Ramos (cell line): ENCODE results near the gene TTLL4.

Experiments
- in situ Hi-C: fragments of 300-500 bp; cut with MboI; formaldehyde crosslinking; loops from one replicate; pipeline ENCODE4 v1.14.3; 2022; ENCODE audit warnings: low sequenced_read_pairs; ENCODE audit not compliant: unreplicated experiment

TTLL4 gene

DNA sequence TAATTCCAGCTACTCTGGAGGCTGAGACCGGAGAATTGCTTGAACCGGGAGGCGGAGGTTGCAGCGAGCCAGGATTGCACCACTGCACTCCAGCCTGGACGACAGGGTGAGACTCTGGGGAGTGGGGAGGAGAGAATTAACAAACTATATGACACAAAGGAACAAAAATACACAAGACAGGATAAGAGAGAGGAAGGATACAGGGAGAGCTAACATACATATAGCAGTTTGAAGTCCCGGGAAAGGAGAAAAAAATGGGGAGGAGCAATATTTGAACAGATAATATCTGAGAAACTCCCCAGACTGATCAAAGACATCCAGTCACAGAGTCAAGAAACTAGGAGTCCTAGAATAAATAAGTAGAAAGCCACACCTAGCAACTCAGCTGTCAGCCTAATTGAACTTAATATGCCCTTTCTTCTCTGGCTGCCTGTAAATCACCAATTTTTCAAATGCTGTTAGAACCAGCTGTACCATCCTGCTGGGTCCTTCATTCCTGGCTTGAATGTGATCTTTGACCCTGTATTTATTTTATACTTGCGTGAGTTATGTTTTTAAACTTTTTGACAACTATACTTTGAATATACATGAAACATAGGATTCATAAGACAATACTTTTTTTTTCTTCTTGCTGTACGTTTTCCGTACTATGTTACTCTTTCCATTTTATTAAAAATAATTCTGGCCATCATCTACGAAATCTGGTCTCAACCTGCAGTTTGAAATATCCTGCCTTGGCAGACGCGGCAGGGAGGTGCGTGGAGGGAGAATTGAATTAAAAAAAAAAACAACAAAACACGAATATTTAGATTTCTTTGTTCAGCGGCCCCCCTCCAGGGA, 70.4 kb downstream of the TTLL4 start:
- in situ Hi-C loops: no loop called here

DNA sequence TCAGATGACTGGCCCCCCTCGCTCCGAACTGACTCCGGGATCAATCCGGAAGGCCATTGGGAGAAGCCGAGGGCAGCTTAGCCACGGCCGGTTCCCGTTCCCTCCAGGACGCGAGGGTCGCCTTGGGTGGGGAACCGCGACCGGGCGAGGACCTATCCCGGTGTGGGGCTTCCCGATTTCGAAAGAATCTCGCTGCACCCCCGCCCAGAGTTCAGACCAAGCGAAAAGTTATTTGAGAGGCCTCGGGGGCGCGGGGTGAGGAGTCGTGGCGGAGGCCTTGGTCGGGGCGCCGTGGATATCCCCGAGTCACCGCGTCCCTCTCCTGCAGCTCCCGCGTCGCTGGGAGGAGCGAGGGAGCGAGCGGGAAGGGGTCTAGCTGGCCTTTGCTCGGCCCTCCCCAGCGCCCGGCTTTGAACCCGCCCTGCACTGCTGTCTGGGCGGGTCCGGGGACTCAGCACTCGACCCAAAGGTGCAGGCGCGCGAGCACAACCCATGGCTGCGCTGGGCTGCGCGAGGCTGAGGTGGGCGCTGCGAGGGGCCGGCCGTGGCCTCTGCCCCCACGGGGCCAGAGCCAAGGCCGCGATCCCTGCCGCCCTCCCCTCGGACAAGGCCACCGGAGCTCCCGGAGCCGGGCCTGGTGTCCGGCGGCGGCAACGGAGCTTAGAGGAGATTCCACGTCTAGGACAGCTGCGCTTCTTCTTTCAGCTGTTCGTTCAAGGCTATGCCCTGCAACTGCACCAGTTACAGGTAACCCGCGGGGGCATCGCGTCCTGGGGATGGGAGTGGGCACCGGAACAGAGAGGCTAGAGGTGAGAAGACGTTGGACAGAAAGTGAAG, 71.3 kb downstream of the TTLL4 start, which contains the start of gene CYP27A1:
CYP27A1 (plus strand) TSS at position 457 of the 837 bp plus-strand sequence; CDS start at position 493, 36 bp downstream.
- in situ Hi-C loops: no loop called here

DNA sequence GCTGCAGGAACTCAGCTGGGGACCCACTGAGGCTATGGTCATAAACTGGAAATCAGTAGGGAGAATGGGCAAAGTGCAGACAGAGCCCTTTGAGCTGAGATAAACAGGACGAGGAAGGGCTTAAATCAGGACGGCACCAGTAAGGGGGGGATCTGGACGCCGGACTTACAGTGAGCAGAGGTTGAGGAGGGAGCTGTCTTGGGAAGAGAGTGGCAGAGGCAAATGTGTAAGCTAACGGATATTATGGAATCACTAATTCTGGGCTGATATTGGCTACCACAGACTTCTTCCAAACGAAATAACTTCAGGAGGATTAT, 71.9 kb downstream of the TTLL4 start:
- in situ Hi-C loops: no loop called here

DNA sequence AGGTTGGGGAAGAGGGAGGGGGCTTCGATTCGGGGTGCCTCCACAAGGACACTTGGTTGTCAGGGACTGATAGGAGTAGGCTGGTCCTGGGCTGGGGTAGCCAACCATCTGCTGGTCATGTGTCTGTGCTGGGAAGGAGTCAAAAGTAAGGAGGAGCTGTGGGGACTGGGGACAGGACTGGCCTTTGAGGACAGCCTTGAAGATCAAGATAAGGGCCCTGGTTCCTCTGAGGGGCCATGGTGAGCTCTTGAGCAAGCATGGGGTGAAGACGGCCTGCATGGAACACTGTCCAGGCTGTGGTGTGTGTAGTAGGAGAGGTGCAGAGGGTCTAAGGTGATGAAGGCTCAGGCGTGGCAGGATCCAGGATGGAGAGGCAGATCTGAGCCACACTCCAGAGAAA, 73.1 kb downstream of the TTLL4 start:
- in situ Hi-C loops: no loop called here

DNA sequence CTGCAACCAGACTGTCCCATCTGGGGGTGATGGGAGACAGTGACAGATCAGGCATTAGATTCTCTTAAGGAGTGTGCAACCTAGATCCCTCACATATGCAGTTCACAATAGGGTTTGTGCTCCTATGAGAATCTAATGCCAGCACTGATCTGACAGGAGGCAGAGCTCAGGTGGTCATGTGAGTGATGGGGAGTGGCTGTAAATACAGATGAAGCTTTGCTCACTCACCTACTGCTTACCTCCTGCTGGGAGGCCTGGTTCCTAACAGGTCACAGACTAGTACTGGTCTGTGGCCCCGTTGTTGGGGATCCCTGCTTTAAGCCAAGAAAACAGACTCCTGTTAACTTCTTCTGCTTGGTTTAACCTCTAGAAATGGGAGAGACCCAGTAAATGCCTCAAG, 74.5 kb downstream of the TTLL4 start:
- in situ Hi-C loops: no loop called here

DNA sequence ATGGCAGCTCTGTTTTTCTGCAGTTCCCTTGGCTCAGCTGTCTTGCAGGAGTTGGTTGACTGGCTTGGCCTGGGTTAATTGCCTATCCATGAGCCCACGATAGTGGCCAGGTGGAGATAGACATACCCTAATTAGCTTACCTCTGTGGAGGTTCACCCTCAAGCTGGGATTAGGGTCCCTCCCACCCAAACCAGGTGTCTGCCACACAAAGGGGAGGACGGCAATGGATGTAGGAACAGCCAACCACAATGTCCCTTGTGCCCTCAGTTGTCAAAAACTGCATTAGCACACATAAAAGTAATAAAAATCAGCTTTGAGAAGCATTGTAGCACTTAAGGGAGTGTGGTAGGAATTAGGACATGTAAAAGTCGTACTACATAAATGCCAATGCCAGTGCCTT, 75.5 kb downstream of the TTLL4 start:
- in situ Hi-C loops: no loop called here

DNA sequence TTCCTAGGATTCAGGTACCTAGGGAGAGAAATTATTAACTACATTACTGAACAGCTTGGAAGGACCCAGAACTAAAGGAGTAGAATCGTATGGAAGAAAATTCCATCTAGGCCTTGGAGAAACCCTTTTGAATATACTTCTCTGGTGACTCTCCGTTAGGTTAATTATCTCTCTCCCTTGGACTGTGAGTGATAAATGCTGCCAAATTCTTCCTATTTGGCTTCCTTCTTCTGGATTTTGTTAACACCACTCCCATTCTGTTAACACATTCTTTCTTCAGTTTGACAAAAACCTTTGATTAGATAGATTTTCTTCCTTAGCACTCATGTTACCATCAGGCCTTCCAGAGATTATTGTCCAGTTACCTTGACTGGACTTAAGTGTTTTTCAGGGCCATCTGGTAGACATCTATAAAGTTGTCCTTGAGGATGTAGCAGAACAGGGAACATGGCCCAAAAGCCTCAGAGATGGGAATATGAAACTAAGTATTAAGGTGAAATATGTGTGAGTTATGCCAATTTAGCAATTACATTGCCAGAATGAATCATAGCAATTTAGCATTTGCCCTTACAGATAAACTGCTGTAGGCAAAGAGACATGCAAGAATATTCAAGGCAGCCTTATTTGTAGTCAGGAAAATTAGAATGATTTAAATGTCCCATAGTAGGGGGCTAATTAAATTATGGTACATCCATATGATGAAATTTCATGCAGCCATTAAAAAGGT, 78.1 kb downstream of the TTLL4 start:
- in situ Hi-C loops: no loop called here

DNA sequence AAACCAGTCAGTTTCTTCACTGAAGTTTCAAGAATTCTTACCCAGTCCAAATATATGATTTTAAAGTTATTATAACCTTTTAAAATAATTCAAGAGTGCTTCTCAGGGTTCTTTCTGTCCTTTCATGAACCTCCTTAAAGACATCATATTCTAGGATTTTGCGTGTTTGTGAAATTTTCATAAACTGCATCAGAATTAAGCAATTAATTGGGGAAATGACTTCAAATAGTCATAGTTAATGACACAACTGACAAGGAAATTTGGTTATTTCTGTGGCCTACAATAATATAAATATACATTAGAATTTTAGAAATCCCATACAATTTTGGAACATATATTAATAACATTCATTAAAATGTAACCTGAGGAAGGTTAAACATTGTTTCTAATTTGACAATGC, 81.8 kb downstream of the TTLL4 start:
- in situ Hi-C loops: no loop called here

DNA sequence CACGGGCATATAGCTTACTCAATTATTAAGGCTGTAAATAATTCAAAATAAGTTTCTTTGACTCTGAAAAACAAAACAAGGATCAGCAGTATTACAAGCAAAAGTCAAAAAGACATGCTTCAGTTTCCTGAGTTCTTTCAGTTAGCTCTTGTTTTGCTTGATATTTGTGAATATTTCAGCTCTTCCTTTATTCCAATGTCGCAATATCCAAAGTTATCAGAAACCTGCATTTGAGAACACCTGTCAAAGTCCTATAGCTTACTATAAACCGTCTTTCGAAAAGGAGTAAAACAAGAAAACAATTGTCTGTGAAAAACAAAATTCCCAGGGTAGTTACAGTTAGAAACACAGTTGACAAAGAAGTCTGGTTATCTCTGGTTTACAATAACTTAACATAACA, 86.1 kb downstream of the TTLL4 start:
- in situ Hi-C loops: no loop called here

DNA sequence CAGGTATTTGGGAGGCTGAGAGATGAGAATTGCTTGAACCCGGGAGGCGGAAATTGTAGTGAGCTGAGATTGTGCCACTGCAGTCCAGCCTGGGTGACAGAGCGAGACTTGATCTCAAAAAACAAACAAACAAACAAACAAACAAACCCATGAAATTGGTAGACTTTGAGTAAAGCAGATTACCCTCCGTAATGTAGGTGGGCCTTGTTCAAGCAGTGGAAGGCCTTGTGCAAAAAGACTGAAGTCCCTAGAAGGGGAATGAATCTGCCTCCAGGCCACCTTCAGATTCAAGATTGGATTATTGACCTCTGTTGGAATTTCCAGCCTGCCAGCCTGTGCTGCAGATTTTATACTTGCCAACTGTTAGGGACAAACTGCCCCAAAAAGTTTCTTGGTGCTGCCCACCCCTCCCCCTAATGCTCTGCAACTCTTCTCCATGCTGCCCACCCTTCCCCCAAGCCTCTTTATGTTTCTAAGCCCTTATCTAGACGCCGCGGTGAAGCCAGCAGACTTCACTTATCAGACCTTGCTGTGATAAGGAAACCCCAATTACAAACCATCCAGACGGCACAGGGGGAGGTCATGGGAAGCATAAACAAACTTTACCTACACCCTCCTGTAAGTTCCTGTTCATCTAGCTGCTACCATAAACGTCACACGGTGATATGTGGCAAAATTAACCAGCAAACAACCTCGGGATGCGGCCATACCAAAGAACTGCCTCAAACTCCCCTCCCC, 88.3 kb downstream of the TTLL4 start:
- in situ Hi-C loops: no loop called here

DNA sequence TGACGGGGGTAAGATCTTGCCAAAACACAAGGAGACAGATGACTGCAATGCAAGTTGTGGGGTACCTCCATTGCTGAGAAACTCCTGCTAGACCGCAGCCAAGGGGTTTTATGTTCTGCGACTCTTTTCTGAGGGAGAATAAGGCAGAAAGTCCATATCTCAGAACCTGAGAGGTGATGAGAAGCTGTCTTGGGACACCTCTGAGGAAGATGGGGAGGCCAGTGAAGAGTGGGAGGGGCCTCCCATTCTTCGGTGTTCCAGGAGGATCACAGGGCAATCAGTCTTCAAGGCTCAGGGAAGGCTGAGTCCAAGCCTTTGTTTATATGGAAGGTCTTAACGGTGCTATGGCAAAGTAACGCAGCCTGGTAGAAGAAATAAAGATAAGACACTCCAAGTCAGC, 89.4 kb downstream of the TTLL4 start:
- in situ Hi-C loops: no loop called here

DNA sequence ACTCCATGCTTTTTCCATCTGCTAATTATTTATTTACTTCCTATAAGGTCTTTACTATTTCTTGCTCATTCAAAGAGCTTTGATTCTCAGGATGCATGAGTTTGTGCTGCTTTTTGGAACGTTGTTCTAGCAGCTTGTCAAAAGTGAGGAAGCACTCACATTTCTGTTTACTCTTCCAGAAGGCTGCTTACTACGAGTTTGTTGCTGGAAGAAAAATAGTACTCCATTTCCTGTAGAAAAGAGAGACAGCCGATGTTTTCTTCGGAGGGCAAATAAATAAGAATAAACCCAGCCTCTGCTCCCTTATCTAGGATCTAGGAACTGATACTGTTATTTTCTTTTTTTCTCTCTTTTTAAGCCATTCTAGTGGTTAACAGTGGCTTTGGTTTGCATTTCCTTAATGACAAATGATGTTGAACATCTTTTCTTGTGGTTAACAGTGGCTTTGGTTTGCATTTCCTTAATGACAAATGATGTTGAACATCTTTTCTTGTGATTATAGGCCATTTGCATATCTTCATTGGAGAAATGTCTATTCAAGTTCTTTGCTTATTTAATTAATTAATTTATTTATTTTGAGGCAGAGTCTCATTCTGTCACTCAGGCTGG, 91.9 kb downstream of the TTLL4 start:
- in situ Hi-C loops: no loop called here

DNA sequence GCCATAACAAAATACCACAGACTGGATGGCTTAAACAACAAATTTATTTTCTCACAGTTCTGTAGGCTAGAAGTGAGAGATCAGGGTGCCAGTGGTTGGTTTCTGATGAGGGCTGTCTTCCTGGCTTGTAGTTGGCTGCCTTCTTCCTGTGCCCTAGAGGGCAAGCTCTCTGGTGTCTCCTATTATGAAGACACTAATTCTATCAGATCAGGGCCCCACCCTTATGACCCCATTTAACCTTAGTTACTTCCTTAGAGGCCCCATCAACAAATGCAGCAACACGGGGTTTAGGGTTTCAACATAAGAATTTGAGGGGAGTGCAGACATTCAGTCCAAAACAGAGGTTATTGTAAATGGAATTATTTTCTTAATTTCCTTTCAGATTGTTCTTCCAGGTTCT, 94.2 kb downstream of the TTLL4 start:
- in situ Hi-C loops: no loop called here
